IPS-18c (cell line): ENCODE results near the gene MAPK14.
"Not testable (repeated sequence)": the region's sequence is repeated elsewhere in the genome, so short reads cannot be mapped to it uniquely, and the experiment has no call there.

ENCODE experiments used
- H3K4me3 ChIP-seq: 2 replicates; pipeline ENCODE4 v1.7.0; 2013; ENCODE audit warnings: low read depth, mild to moderate bottlenecking, low read length, moderate library complexity; ENCODE audit not compliant: insufficient read depth
- H3K9me3 ChIP-seq: one replicate; pipeline ENCODE4 v1.6.1; 2013; ENCODE audit warnings: mild to moderate bottlenecking, low read length, moderate library complexity; ENCODE audit not compliant: control insufficient read depth, insufficient read depth

MAPK14 gene

DNA sequence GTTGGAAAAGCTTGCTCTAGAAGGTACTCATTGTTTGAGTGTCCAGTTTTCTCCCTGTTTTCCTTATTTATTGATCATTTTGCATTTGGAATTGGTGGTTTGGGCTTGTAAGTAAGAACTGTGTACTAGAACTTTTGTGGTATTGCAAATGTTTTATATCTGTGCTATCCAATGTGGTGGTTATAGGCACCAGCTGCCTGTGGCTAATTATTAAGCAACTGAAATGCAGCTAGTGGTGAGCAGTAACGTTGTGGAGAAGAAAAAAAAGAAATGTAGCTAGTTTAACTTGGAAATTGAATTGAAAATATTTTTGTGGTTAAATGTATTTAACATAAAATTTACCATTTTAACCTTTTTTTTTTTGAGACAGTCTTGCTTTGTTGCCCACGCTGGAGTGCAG, 52.0 kb downstream of the MAPK14 start:
- H3K4me3 ChIP-seq: no peak overlapping the region
- no peaks in the 10 kb centered on the region for H3K9me3 ChIP-seq

DNA sequence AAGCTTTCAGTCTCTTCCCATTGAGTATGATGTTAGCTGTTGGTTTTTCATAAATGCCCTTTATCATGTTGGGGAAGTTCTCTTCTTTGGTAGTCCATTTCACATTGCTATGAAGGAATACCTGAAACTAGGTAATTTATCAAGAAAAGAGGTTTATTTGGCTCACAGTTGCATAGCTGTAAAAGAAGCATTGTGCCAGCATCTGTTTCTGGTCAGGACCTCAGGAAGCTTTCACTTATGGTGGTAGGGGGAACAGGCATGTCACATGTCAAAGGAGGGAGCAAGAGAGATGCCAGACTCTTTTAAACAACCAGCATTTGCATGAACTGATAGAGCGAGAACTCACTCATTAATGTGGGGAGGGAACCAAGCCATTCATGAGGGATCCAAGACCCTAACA, 54.7 kb downstream of the MAPK14 start:
- no peak overlapping the region for H3K4me3 ChIP-seq
- no peaks in the 10 kb centered on the region for H3K9me3 ChIP-seq

DNA sequence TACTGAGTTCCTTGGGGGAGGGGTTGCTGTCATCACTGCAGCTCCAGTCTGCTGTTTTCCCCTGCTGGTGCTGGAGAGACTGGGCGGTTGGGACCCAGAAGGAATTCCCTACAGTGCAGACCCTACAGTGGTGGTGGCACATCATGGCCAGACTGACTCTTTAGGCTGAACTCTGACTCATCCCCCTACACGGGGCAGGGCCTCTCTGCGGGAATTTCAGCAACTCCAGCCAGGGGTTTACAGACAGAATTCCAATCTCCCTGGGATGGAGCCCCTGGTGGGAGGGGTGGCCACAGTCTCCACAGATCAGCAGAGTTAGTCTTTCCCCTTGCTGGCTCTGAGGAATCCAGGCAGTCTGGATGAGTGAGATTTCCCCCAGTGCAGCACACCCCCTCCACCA, 55.8 kb downstream of the MAPK14 start:
- Histone ChIP-seq H3K4me3 (no peak overlapping the region), H3K9me3 (no peaks in the 10 kb centered on the region)

DNA sequence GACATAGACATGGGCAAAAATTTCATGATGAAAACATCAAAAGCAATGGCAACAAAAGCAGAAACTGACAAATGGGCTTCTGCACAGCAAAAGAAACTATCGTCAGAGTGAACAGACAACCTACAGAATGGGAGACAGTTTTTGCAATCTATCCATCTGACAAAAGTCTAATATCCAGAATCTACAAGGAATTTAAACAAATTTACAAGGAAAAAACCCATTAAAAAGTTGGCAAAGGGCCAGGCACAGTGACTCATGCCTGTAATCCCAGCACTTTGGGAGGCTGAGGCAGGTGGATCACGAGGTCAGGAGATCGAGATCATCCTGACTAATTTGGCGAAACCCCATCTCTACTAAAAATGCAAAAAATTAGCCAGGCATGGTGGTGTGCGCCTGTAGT, 60.6 kb downstream of the MAPK14 start:
- not testable (repeated sequence) for H3K4me3 ChIP-seq, H3K9me3 ChIP-seq

DNA sequence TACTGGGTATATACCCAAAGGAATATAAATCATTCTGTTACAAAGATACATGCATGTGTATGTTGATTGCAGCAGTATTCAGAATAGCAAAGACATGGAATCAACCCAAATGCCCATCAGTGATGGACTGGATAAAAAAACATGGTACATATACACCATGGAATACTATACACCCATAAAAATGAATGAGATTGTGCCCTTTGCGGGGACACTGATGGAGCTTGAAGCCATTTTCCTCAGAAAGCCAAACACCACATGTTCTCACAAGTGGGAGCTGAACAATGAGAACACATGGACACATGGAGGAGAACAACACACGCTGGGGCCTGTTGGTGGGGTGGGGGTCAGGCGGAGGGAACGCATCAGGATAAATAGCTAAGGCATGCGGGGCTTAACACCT, 61.4 kb downstream of the MAPK14 start:
- Histone ChIP-seq H3K9me3 (no peaks in the 10 kb centered on the region), H3K4me3 (no peak overlapping the region)

DNA sequence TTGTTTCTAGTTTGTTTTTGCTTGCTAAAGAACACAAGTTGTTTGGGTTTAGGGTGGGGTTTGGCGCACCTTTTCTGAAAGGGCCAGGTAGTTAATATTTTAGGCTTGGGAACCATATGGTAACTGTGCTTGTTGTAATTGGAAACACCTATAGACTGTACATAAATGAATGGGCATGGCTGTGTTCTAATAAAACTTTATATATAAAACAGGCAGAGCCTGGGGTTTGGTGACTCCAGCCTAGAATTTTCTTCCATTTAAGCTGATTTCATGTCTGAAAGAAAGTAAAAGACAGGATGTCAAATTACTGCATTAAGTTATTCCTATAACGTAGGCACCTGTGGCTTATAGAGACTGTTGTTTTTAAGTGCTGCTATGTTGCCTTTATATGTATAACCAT, 66.6 kb downstream of the MAPK14 start:
- Histone ChIP-seq H3K4me3 (no peak overlapping the region), H3K9me3 (no peaks in the 10 kb centered on the region)

DNA sequence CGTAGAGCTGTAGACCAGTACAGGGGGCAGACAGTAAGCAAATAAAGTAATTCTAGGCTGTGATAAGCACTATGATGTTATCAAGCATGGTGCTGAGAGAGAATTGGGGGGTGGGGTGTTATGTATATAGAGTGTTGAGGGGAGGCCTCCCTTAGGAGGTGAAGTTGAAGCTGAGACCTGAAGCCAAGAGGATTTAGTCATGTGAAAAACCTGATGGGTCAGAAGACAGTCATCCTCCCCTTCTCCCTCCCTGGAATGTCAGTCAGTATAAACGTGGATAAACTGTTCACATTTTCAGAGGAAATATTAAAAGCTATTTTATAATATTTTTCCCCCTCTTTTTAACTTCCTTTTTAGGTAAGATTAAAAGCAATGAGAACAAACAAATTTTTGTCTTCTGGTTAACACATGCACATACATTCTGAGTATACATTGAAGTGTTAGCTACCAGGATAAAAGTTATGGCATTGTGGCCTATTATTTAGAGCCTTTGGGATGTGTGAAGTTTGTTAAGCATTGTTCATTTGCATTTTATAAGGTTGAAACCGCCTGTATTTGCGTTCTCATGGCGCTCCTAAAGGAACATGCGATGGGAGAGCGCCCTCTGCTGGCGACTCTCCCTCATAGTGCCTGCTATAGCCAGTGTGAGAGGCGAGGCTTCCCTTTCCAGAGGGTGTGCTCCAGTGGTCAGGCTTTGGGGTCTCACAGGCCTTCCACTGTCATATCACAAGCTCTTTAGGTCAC, 67.3 kb downstream of the MAPK14 start:
- H3K4me3 ChIP-seq: no peak overlapping the region
- no peaks in the 10 kb centered on the region for H3K9me3 ChIP-seq

DNA sequence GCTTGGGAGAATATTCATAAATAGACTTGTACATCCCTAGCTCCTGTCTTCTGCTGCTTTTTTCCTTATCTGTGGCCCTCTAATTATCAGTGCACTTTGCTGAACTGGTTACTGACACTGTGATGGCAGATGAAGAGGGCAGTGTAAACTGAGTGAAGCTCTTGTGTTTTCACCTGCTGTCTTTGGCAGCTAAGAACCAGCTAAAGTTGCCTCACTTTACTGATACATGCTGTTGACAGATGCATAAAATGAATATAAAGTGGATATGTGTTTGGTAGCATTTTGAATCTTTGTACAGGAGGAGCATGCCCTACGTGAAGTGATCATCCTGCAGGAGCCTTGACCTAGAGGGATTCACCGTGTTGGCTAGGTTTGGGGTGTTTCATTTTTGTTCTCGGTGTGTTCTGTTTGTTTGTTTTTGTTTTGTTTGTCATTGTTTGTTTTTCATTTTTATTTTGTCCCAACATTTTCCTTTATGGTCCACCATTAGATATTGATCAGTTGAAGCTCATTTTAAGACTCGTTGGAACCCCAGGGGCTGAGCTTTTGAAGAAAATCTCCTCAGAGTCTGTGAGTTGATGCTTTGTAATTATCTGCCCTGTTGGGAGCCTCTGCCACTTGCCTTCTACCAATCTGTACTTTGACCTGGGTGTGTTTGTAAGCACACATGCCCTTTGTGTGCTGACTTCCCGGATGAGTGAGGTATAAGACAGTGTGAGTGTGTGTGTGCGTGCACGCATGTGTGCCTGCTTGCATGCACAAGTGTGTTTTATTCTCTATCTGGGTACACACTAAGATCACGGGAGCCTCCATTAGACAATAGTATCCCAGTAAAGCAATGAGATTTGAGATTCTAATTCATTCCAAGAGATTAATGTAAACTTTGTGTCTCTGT, 68.1 kb downstream of the MAPK14 start:
- Histone ChIP-seq H3K9me3 (no peaks in the 10 kb centered on the region), H3K4me3 (no peak overlapping the region)

DNA sequence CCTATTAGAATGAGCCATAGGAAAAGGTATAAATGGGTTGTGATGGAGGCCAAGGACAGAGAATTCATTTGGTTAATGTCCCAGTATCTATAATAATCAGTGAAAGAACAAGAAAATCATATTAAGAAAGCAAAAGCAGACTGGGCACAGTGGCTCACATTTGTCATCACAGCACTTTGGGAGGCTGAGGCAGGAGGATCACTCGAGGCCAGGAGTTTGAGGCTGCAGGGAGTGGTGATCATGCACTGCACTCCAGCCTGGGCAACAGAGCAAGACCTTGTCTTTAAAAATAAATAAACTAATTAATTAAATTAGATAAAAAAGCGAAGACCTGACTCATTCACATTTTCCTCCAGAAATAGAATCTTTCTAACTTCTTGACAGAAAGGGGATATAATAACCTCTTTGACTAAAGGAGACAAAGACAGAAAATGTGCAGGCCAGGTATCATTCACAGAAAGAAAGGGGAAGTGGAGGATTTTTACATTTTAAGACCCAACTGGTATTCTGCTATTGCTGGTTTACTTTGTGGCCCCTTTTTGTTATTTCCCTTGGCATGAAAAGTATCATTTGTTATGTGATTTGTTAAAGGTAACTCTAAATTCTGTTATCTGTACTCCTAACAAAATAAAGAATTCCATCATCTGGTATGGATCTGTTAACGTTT, 70.8 kb downstream of the MAPK14 start:
- H3K9me3 ChIP-seq: no peaks in the 10 kb centered on the region
- no peak overlapping the region for H3K4me3 ChIP-seq

DNA sequence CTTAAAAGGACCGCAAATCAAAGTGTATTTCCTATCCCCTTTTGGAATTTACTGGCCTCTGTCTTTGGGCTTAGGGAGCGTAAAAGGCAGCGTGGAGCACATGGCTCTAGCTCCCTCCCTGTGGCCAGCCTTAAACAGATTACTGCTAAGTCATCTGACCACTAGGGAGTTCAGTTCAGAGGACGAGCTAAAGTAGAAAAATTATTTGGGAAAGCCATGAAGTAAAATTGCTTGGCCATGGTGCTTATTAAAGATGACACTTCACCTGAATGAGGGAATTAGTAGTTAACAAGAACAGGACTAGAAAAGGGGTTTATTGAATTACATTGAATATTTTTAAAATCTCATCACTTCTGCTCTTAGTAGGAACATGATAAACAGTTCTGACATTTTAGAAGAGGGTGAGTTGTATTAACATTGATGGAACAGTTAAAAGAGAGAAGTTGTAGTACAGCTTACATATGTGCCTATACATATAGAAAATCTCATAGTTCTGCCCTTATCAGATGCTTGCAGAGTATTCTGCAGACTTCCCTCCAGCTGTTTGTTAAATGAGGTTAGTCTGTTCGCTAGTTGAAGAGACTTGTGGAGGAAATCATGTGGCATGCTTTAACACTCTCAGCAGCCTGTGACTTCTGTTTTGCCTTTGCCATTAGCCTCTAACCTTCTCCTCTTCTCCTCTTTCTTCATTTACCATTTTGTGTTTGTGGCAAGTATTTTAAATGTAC, 71.5 kb downstream of the MAPK14 start:
- no peaks in the 10 kb centered on the region for H3K9me3 ChIP-seq
- H3K4me3 ChIP-seq: no peak overlapping the region

DNA sequence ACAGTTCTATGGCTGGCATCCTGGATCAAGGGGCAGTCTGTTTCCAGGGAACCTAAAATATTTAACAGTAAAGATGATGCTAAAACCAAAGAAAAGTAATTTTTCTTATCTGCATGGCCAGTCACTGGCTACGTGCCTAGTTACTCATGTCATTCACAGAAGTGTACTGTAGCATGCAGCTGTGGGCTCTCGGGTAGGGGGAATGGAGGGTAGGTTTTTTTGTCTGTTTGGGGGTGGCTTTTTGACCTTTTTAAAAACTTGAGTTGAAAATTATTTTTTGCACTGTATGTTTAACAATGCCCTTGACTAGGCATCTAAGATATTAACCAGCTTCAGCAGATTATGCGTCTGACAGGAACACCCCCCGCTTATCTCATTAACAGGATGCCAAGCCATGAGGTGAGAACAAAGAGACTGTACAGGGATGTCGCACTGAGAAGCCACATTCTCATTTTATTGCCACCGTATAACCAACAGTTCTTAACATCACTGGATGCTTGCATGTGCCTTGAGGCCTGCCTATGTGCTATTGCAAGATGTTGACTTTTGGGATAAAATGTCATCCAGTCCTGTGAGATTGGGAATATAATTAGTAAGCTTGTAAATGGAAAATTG, 72.4 kb downstream of the MAPK14 start:
- no peaks in the 10 kb centered on the region for H3K9me3 ChIP-seq
- no peak overlapping the region for H3K4me3 ChIP-seq

DNA sequence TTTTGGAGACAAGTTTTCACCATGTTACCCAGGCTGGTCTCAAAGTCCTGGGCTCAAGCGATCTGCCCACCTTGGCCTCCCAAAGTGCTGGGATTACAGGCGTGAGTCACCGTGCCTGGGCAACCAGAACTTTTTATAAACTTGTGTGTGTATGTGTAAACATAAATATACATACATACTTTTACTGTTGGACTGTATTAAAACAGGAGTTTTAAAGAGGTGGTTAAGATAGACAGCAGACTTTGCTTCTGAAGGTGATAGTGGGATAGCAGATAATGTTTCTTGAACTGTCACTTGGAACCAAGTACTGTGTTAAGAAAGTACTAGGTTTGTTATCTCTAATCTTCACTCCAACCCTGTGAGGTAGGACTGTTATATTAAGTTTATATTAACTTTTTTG, 74.1 kb downstream of the MAPK14 start:
- H3K4me3 ChIP-seq: no peak overlapping the region
- no peaks in the 10 kb centered on the region for H3K9me3 ChIP-seq

DNA sequence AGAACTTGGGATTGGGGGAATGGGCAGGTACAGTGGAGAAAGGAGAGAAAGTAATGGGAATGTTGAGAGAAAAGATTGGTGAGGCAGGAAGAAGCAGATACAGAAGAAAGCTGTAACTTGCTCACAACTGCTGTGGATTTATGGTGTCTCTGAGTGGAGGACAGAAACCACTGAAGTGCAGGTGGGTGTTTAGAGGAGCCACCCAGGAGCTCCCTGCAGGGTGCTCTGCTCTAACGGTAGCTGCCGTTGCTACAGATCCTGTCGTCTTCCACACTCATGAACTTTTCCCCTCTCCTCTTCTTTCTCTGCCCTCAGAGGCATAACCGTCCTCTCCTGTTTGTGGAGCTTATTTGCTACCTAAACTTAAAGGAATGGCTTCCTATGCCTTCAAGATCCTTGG, 75.2 kb downstream of the MAPK14 start:
- Histone ChIP-seq H3K4me3 (no peak overlapping the region), H3K9me3 (no peaks in the 10 kb centered on the region)

DNA sequence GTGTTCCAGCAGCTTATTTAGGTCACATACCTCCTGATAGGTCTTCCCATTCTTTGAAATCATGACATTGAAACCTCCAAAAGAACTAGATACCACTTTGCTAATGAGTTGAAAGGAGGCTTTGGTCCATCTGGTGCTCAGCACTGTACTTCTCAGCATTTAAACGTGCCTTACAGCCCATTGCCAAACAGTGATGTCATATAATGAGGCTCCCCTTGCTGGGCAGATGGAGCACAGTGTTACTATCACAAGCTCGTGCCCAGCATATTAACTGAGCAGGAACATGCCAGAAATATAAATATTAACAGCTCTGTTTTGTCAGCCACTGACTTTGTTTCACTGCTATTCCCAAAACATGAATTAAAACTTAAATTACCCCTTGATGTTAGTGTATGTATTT, 77.2 kb downstream of the MAPK14 start:
- Histone ChIP-seq H3K9me3 (no peaks in the 10 kb centered on the region), H3K4me3 (no peak overlapping the region)

DNA sequence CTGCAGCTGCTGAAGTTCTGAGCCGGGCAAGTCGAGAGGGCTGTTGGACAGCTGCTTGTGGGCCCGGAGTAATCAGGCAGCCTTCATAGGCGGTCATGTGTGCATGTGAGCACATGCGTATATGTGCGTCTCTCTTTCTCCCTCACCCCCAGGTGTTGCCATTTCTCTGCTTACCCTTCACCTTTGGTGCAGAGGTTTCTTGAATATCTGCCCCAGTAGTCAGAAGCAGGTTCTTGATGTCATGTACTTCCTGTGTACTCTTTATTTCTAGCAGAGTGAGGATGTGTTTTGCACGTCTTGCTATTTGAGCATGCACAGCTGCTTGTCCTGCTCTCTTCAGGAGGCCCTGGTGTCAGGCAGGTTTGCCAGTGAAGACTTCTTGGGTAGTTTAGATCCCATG, 81.5 kb downstream of the MAPK14 start:
- Histone ChIP-seq H3K4me3 (no peak overlapping the region), H3K9me3 (no peaks in the 10 kb centered on the region)

DNA sequence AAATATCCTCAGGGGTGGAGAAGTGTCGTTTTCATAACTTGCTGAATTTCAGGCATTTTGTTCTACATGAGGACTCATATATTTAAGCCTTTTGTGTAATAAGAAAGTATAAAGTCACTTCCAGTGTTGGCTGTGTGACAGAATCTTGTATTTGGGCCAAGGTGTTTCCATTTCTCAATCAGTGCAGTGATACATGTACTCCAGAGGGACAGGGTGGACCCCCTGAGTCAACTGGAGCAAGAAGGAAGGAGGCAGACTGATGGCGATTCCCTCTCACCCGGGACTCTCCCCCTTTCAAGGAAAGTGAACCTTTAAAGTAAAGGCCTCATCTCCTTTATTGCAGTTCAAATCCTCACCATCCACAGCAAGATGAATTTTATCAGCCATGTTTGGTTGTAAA, 82.4 kb downstream of the MAPK14 start:
- H3K9me3 ChIP-seq: no peaks in the 10 kb centered on the region
- H3K4me3 ChIP-seq: no peak overlapping the region

DNA sequence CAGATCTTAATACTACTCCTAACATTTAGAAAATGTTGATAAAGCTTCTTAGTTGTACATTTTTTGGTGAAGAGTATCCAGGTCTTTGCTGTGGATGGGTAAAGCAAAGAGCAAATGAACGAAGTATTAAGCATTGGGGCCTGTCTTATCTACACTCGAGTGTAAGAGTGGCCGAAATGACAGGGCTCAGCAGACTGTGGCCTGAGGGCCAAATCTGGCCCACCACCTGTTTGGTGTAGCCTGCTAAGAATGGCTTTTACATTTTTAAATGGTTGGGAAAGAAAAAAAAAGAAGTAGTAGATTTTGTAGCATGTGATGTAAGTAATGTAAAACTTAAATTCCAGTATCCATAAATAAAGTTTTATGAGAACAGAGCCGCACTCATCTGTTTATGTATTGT, 83.3 kb downstream of the MAPK14 start:
- H3K4me3 ChIP-seq: no peak overlapping the region

More for the DNA sequence above, 83.3 kb downstream of the MAPK14 start:
- H3K9me3 ChIP-seq: no peaks in the 10 kb centered on the region
